NOMO-1 treated with DMSO at 0.1 percent for 48 hours (cell line): ENCODE measurements around the gene C1orf94.

Experiments
- DNase-seq: peaks from one replicate; lab custom pipeline; 2025; ENCODE audit not compliant: unreplicated experiment; lab: John Stamatoyannopoulos, UW

C1orf94 gene, protein sequence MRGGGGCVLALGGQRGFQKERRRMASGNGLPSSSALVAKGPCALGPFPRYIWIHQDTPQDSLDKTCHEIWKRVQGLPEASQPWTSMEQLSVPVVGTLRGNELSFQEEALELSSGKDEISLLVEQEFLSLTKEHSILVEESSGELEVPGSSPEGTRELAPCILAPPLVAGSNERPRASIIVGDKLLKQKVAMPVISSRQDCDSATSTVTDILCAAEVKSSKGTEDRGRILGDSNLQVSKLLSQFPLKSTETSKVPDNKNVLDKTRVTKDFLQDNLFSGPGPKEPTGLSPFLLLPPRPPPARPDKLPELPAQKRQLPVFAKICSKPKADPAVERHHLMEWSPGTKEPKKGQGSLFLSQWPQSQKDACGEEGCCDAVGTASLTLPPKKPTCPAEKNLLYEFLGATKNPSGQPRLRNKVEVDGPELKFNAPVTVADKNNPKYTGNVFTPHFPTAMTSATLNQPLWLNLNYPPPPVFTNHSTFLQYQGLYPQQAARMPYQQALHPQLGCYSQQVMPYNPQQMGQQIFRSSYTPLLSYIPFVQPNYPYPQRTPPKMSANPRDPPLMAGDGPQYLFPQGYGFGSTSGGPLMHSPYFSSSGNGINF

DNA sequence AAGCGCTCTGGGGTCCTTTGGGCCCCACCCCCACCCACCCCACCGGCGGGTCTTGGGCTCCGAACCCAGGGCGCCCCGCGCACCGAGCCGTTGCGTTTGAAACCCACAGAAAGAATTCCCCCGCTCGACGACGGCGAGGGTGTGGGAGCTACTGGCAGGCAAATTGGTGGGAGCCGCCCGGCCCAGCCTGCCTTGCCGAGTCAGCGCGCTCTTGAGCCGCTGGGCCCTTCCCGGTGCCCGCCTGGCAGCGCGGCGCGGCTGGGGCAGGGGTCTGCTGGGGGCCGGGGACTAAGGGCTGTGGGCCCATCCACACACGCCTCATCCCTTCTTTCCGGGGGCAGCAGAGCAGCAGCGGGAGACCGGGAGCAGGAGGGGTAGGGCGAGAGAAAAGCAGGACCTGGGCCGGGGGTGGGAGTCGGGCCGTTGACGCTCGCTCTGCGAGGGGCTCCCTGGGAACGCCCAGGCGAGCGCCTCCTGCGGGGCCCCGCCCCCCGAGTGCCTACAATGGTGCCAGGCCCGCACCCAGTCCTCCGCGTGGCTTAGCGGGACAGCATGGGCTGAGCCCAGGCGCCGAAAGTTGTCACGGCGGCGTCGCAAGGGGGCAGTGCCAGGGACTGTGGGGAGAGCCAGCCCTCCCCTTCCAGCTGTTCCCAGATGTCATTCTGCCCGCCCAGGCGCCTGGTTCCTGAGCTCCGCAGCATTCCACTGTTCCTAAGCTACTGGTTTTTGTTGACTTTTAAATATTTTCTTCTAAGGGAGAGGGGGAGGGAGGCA is at the start of gene C1orf94:
C1orf94 (plus strand) TSS at position 78 of the 774 bp plus-strand sequence. CDS start 883 bp downstream, outside the sequence.
- no peak for DNase-seq

DNA sequence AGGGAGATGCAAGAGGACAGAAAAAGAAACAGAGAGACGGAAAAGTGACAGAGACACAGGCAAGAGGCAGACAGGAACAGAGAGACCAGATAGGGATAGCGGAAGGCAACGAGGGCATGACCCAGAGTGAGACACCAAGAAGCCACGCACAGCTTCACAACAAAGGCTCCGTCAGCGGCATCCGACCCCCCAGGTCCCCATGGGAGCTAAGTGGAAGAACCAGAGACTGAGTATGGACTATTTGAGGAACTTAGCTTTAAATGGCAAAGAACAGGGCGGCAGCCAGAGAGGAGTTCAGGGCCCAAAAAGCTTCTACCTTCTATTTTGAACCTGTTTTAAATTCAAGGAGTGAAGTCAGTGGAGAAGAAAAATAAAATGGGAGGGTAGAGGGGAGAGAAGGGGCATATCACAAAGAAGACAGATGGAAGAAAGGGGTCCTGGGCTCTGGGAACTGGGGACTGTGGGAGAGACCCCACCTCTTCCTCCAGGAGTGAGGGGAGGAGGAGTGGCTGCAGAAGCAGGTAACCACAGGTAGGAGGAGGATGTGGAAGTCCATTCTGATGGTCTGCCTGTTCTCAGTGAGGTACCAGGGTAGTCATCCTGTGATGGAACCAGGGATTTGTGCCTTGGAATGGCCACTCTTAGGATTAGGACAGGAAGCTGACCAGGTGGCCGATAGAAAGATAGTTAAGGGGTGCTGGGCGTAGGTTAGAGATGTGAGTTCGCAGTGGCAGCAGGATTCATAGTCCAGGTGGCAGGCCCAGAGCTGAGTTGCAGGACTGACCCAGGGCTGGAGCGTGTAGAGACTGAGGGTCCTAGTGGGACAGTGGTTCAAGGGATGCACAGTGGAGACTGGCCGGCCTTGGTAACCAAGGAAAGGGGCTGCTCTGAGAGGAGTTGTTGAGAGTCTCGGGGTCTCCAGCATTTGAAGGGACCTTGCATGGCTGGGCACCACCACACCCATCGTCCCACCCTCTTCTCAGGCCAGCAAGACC is 49.4 kb upstream of the C1orf94 start:
- no peak for DNase-seq

DNA sequence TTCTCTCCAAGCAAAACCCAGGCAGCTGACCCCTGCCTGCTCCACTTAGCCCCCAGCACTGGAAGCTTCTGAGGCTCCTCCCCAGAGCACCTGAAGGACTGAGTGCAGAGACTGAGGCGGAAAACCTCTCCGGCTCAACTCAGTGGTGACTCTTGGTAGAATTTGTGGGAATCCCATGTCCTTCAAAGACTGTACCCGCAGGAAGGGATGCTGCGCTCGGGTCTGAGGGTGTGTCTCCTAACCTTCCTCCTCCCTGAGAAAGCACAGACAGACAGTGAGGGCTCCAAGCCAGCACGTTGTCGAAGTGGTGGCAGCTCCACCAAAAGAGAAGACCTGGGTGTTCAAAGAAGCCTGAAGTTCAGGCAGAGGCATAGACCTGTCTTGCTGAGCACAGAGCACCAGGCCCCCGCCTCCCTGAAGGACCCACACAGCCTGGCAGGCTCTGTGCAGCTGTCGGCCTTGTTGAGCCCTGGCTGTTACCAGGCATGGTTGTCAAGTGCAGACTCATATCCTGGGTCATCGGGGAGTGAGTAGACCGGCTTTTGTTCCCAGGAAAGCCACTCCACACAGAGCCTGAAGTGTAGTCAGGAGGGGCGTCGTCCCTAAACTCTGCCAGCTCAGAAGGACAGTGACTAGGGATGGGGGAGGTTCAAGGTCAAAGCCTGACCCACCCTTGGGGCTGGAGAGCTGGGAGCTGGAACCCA is 48.4 kb upstream of the C1orf94 start:
- DNase-seq, result no peak

DNA sequence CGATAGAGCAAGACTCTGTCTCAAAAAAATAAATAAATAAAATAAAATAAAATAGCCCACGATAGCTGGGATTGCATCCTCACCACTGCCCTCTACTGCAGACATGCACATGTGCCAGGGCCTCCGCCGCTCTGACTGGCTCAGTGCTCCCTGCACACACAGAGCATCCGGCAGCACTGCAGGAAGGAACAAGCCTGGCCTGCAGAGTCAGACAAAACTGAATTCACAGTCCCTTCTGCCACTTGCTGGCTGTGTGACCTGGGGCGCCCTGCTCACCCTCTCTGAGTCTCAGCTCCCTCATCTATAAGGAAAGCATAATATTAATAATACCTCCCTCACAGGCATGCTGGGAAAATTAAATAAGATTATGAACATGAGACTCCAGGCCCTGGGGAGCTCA is 47.1 kb upstream of the C1orf94 start:
- no peak for DNase-seq

DNA sequence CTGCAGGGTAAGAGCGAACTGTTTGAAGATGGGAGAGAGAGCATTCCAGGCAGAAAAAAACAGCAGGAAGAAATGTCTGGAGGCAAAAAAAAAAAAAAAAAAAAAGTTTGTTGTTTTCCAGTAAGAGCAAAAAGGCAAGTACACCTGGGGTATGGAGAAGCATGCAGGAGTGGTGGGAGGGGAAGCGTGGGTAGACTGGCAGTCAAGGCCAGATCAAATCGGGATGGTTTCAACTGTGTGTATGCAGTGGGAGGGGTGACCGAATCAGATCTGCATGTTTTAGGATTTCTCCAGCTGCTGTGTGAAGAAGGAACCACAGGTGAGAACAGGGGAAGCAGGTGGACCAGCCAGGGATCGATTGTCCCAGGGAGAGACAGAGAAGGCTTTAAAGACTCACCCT is 46.4 kb upstream of the C1orf94 start:
- no peak for DNase-seq

DNA sequence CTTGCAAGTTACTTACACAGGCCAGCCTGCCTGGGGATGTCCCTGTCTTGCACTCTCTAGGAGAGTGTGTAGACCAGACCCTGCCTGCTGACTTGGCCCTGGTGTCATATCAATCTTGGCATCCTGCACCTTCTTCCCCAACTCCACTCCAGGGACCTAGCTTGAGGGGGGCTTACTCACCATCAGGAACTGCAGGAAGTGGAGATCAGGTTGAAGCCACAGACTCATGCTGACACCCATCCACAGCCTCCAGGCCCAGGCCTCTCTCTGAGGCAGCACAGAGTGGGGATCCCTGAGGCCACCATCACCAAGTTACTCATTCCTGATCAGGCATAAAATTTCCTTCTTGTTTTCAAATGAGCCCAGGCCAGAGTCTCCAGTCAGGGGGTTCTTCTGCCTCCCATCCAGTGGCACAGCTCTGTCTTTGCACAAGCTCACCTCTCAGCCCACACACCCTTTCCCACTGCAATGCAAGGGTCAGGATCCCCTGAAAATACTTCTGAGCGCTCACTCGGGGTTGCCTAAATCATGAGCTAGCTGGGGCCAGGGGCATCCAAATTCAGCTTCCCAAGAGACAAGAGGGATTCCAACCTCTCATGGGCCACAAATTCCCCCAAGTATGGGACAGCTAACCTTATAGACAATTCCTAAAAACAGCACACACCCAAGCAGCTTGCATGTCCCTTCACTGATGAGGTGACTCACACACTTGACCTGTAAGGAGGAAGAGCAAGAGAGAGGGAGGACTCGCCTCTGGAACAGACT is 45.1 kb upstream of the C1orf94 start:
- no peak for DNase-seq

DNA sequence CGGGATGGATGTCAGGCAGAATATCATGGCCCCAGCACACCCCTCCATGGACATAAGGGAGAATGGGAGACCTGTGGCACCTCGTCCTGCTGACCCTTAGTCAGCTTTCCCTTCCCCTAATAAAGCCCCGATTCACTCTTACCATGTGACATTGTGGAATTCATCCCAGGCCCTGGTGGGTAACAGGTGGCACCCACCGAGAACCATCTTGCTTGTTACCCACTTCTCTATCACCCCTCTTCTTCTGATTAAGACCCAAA is 44.6 kb upstream of the C1orf94 start:
- no peak for DNase-seq

DNA sequence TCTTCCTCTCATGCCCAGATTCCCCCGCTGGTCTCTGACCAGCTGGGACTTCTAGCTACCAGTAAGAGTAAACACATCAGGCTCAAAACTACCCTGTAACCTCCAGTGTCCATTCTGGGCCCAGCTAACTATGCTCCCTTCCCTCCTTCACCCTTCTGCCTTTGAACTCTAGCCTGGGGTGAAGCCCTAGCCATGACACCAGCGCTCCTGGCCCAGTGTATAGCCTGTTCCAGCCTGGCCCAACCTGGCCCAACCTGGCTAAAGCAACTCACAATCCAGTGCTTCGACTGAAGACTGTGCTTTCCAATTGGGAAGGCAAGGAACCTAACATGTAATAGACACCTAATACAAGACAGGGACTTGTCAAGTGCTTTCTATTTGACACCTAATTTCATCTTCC is 39.3 kb upstream of the C1orf94 start:
- no peak for DNase-seq

DNA sequence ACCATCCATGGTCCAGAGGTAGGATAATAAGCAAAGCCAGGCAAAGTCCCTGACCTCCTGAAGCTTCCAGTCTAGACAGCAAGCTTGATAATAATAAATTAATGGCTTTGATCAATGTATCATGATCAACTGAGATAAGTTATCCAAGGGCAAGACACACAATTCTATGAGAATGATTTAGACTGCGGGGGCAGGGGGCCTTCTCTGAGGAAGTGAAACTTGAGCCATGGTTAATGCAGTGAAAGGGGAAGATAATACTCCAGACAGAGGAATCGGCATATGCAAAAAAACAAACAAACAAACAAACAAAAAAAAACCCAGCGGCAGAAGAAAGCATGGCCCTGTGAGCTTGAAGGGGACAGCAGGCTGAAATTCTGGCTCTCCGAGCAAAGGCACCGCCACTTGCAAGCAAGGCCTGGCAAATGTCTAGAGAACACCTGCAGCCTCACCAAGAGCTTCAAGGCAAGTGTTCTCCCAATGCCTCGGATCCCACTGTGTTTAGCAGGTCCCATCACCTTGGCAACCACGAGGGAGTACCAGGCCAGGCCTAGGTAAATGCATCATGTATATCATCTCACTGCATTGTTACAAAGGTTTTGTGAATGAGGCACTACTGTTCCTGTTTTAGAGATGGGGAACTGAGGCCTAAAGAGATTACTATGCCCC is 36.6 kb upstream of the C1orf94 start:
- DNase-seq, result peak; percentile 68

DNA sequence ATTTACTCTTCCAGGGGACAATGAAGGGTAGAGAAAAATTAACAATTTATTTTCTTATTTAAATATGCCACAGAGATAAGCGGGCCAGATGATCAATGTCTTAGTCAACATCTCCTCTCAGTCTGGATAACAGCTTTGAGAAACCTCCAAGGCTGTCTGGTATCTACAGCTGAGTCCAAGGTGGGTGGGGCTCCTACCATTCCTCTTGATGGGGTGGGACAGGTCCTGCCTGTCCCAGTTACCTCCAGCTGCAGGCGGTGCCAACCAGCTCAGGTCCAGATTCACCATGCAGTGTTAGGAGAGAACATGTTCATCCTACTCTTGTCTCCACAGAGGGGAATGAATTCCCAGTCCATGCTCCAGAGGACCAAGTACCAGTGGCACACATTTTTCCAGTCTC is 32.7 kb upstream of the C1orf94 start:
- DNase-seq, result no peak

DNA sequence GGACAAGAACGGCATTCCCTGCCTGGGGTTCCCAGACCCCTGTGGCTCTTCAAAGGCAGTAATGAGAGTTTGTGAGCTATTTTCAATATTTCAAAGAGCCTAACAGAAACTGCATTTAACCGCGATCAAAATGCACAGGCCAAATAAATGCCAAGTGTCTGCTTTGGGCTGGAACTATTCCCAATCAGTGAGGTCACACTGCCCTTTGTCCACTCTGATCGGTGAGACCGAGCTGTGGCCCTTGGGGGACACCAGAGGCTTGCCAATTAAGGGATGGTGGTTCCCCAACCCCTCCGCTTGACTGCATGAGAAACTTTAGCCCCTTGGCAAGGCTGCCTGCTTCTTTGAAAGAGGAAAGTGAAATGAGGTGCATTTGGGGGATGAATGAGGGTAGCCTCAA is 31.9 kb upstream of the C1orf94 start:
- DNase-seq, result no peak

DNA sequence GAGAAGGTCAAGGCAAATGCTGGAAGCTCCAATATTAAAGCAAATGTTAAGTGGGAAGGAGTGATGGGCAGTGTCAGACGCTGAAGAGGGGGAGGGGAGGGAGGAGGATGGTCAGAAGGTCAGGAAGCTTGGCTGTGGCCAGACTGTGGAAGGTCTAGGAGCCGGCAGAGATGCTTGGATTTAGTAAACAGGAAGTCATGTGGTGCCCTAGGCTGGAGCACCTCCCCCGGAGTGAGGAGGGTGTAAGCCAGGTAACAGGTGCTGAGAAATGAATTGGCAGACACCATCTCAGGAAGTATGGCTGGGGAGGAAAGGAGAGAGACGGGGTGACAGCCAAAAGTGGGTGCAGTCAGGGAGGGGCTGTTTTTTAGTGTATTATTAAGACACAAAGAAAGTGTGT is 29.4 kb upstream of the C1orf94 start:
- DNase-seq, result no peak

DNA sequence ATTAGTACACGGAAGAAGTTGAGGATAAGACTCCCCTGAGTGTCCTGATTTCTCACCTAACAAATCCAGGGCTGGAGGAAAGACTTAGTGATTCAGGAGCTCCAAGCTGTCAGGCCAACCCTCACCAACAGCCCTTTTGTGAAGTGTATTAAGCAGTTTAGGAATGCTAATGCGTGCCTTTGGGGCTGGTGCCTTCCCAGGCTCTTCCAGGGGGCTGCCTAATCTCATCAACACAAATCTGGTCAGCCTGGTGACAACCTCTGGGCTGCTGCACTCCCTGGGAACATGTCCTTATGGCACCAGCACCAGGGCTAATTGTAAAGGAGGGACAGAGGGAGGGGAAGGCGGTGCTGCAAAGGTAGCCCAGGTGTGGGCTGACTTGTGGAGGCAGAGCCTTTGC is 27.2 kb upstream of the C1orf94 start:
- no peak for DNase-seq

DNA sequence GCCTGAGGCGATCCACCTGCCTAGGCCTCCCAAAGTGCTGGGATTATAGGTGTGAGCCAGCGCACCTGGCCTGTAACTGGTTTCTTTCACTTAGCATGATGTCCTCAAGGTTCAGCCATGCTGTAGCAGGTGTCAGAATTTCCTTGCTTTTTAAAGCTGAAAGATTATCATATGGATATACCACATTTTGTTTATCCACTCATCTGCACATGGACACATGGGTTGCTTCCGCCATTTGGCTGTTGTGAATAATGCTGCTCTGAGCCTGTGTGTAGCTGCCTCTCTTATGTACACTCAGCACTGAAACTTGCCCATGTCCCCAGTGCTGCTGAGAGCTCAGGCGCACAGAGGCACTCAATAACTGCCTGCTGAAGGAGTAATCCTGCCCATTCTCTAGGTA is 23.5 kb upstream of the C1orf94 start:
- no peak for DNase-seq

DNA sequence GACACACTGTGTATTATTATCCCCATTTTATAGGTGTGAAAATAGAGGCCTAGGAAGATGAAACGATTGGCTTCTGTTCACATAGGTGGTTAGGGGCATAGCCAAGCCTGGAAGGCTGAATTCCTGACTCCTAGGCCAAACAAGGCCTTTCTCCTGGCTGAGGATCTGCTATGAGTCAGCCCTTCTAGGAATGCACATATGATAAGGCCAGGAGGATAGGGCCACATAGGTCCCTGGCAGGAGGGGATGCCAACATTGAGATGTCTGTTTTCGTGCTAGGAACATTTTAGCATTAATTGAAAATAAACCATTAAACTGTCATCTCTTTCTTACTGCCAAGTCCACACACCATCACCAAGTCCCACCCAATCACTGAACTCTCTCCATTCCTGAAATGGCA is 20.8 kb upstream of the C1orf94 start:
- no peak for DNase-seq

DNA sequence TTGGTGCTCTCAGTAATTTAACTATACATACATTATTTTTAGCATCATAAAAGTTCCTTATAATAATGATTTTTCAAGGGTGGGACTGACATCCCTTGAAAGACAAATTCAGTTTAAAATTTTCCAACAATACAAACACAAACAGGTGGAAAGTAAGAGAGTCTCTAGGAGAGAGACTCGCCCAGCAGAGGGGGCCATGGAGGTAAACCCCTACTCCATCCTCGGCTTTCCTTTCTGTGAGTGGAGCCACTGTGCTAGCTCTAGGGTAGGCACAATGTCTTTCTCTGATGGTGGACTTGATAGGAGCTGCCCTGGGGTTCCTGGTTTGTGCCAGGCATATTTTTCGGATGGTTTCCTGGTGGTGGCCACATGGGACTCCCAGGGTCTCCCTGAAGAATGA is 20.0 kb upstream of the C1orf94 start:
- DNase-seq, result no peak

DNA sequence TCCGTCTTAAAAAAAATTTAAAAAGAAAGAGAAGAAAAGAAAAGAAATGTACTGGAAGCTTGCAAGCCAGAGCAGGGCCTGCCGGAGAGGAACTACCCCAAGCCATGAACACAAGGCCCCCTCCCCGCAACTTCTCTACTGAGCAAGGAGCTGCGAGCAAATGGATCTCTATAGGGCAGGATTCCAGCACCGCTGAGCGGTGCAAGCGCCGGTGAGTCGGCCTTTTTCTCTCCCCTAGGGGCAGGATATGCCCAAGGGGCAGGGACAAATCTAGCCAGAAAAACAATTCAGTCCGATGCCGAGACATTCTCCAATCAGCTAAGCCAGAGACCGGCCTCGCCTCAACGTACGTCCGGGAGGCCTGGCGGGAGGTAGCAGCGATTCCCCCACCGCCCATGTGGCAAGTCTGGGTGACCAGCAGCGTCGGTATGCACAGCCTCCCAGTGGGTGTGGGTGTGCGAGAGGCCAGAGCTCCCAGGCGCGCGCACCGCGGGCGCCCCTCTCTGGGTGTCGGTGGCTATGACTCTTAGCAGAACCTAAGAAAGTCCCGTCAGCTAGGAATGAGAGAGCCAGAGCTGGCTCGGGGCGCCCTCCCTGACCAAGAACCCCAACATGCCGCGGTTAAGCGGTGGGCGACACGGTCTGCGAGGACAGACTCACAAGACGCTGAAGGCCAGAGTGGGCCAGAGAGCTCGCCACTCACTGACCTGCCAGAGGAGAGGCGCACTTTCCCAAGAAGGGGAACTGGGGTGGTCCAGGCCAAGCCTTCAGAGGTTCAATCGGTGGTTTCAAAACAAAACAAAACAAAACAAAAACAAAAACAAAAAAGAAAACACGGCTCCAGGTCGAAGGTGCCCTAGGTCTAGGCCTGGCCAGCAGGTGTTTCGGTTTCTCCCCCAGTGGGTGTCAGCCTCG is 13.6 kb upstream of the C1orf94 start:
- peak; percentile 51 for DNase-seq
